ENCODE measurements around the gene RFC1. TPM values are rescaled to one million over a fixed set of nuclear protein-coding genes. Genes with fewer than 3 reads are reported as not detected.
"Not testable (repeated sequence)": the region's sequence is repeated elsewhere in the genome, so short reads cannot be mapped to it uniquely, and the experiment has no call there.

RFC1 gene
- total and polyA plus RNA-seq, 5 donors = 11.2 to 37.5 (median 33.5) TPM

- 93% methylated on average over 9 of the region's 9 CpGs for WGBS
- no peak for DNase-seq
These were observed 87.7 kb downstream of the RFC1 start for GRCh38 chr4:39278476-39278875.

DNA sequence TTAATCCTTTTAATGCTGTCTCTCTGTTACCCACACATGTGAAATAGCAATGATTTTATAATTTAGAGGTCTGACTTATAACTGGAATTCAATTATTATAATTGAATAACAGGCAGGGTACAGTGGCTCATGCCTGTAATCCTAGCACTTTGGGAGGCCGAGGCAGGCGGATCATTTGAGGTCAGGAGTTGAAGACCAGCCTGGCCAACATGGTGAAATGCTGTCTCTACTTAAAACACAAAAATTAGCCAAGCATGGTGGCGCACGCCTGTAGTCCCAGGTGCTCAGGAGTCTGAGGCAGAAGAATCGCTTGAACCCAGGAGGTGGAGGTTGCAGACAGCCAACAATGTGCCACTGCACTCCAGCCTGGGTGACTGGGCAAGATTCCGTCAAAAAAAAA, 88.5 kb downstream of the RFC1 start:
- H3K4me1 ChIP-seq (ENCODE audit: control insufficient read depth, insufficient read depth, low read length); H3K27me3 ChIP-seq (ENCODE audit: control insufficient read depth, insufficient read depth); DNase-seq; H3K9me3 ChIP-seq (ENCODE audit: control insufficient read depth, low read length); H3K4me3 ChIP-seq (ENCODE audit: low read length); intact Hi-C loops (cut with DNase I); H3K27ac ChIP-seq (ENCODE audit: low read length); ATAC-seq: not testable (repeated sequence)
- WGBS = 89% methylated on average over 6 of the region's 6 CpGs

More at GRCh38 chr4:39278476-39278875, 87.7 kb downstream of the RFC1 start:
- H3K4me1 ChIP-seq (ENCODE audit: control insufficient read depth, insufficient read depth, low read length) = no peaks in the 10 kb centered on the region
- no peak for ATAC-seq
- no peak overlapping the region for H3K27ac ChIP-seq (ENCODE audit: low read length)
- no peak overlapping the region for H3K4me3 ChIP-seq (ENCODE audit: low read length)
- no peaks in the 10 kb centered on the region for H3K9me3 ChIP-seq (ENCODE audit: control insufficient read depth, low read length)
- no peaks in the 10 kb centered on the region for H3K27me3 ChIP-seq (ENCODE audit: control insufficient read depth, insufficient read depth)
- intact Hi-C loops (cut with DNase I) = no loop called here

GRCh38 chr4:39274503-39274902, 91.7 kb downstream of the RFC1 start:
- ATAC-seq (no peak), DNase-seq (no peak)
- Histone ChIP-seq H3K27ac (ENCODE audit: low read length) (no peak overlapping the region), H3K4me3 (ENCODE audit: low read length) (no peak overlapping the region), H3K27me3 (ENCODE audit: control insufficient read depth, insufficient read depth) (no peaks in the 10 kb centered on the region), H3K9me3 (ENCODE audit: control insufficient read depth, low read length) (no peaks in the 10 kb centered on the region), H3K4me1 (ENCODE audit: control insufficient read depth, insufficient read depth, low read length) (no peaks in the 10 kb centered on the region)
- WGBS = 93% methylated on average over 4 of the region's 4 CpGs
- intact Hi-C loops (cut with DNase I) = no loop called here

- DNase-seq (no peak), ATAC-seq (no peak)
- H3K4me1 ChIP-seq (ENCODE audit: control insufficient read depth, insufficient read depth, low read length) = no peaks in the 10 kb centered on the region
- no peaks in the 10 kb centered on the region for H3K27me3 ChIP-seq (ENCODE audit: control insufficient read depth, insufficient read depth)
- intact Hi-C loops (cut with DNase I) = no loop called here
- H3K4me3 ChIP-seq (ENCODE audit: low read length) = no peak overlapping the region
- H3K9me3 ChIP-seq (ENCODE audit: control insufficient read depth, low read length) = no peaks in the 10 kb centered on the region
- WGBS = 87% methylated on average over 2 of the region's 2 CpGs
- H3K27ac ChIP-seq (ENCODE audit: low read length) = no peak overlapping the region
These were observed 102.3 kb downstream of the RFC1 start for GRCh38 chr4:39263895-39264294.

GRCh38 chr4:39259571-39260330, 106.4 kb downstream of the RFC1 start:
- no peaks in the 10 kb centered on the region for H3K4me1 ChIP-seq (ENCODE audit: control insufficient read depth, insufficient read depth, low read length)
- no peak for ATAC-seq
- no peak overlapping the region for H3K4me3 ChIP-seq (ENCODE audit: low read length)
- H3K9me3 ChIP-seq (ENCODE audit: control insufficient read depth, low read length) = no peaks in the 10 kb centered on the region
- no peak overlapping the region for H3K27ac ChIP-seq (ENCODE audit: low read length)
- intact Hi-C loops (cut with DNase I) = no loop called here
- no peaks in the 10 kb centered on the region for H3K27me3 ChIP-seq (ENCODE audit: control insufficient read depth, insufficient read depth)
- 95% methylated on average over 4 of the region's 4 CpGs for whole genome bisulfite sequencing
- no peak for DNase-seq

DNA sequence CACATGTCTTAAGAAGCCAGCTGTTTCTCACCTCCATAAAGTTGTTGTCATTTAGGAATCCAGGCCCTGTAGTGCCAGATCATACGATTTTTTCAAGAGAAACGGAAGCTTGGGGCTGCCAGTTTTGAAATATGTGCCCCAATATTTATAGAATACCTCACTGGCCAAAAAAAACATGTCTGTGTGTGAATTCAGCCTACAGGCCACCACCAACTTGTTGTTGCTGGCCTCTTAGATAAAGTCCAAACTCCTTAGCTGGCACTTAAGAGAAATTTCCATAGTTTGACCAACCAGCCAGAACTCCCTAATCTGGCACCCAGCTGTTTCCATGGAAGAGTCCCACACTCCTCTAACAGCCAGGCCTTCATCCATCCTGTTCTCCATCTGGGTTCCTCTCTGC, 109.7 kb downstream of the RFC1 start:
- DNase-seq = no peak
- intact Hi-C loops (cut with DNase I) = no loop called here
- Histone ChIP-seq H3K9me3 (ENCODE audit: control insufficient read depth, low read length) (no peaks in the 10 kb centered on the region), H3K27me3 (ENCODE audit: control insufficient read depth, insufficient read depth) (no peaks in the 10 kb centered on the region), H3K4me1 (ENCODE audit: control insufficient read depth, insufficient read depth, low read length) (no peaks in the 10 kb centered on the region), H3K4me3 (ENCODE audit: low read length) (no peak overlapping the region), H3K27ac (ENCODE audit: low read length) (no peak overlapping the region)
- peak in 1 of 2 donors; percentile 22 for ATAC-seq
- WGBS = 64% methylated on average over 2 of the region's 2 CpGs

DNA sequence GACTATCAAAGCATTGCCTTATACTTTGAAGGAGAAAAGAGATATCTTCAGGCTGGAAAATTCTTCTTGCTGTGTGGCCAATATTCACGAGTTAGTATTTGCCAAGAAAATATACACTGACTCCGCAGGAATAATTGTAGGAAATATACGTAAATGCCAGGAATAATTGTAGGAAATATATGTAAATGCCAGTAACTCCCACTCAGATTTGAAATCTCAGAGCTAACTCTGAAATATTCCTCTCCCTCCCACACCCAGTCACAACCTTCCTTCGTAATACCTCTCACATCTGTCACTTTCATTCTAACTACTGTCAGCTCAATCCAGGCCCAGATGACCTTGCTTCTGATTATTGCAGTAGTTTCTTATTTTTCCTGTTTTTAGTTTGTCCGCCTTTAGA, 110.3 kb downstream of the RFC1 start:
- Histone ChIP-seq H3K4me3 (ENCODE audit: low read length) (no peak overlapping the region), H3K9me3 (ENCODE audit: control insufficient read depth, low read length) (no peaks in the 10 kb centered on the region), H3K27ac (ENCODE audit: low read length) (no peak overlapping the region), H3K27me3 (ENCODE audit: control insufficient read depth, insufficient read depth) (no peaks in the 10 kb centered on the region), H3K4me1 (ENCODE audit: control insufficient read depth, insufficient read depth, low read length) (no peaks in the 10 kb centered on the region)
- DNase-seq (no peak), ATAC-seq (no peak)
- 64% methylated on average over 5 of the region's 5 CpGs for WGBS
- intact Hi-C loops (cut with DNase I) = no loop called here

DNA sequence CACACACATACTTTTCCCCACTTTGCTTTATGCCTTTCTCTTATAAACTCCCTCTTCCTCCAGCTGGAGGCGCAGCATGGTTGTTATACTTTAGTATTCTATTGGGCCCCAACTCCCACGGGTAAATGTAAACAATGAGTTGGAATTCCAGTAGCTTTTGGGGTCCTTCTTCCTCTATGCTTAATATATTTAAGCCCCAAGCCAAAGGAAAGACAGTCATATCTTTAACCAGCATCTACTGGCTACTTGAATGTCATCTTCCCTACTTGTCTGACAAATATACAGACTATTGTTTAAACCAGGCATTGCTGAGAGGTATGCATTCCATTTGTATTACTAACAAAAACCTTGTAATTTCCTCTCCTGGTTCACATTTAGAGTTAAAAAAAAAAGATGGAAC, 110.9 kb downstream of the RFC1 start:
- H3K9me3 ChIP-seq (ENCODE audit: control insufficient read depth, low read length) = no peaks in the 10 kb centered on the region
- no peak overlapping the region for H3K27ac ChIP-seq (ENCODE audit: low read length)
- no peaks in the 10 kb centered on the region for H3K4me1 ChIP-seq (ENCODE audit: control insufficient read depth, insufficient read depth, low read length)
- DNase-seq (no peak), ATAC-seq (peak in 1 of 2 donors; percentile 29)
- 53% methylated on average over 2 of the region's 2 CpGs for WGBS
- H3K27me3 ChIP-seq (ENCODE audit: control insufficient read depth, insufficient read depth) = no peaks in the 10 kb centered on the region
- intact Hi-C loops (cut with DNase I) = no loop called here
- H3K4me3 ChIP-seq (ENCODE audit: low read length) = no peak overlapping the region

DNA sequence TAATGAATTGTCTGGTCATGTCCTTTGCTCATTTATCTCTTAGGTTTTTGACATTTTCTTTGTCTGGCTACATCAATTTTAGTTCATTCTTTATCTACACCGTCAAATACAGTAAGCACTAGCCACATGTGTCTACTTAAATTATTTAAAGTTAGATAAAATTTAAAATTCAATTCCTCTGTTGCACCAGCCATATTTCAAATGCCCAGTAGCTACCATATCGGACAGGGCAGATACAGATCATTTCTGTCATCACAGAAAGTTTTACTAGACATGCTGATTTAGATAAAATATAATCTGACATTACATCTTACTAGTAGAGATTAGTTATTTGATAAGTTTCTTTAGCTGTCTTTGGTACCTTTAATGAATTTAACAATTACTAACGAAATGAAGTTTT, 122.7 kb downstream of the RFC1 start:
- intact Hi-C loops (cut with DNase I) = no loop called here
- Histone ChIP-seq H3K27ac (ENCODE audit: low read length) (no peak overlapping the region), H3K4me1 (ENCODE audit: control insufficient read depth, insufficient read depth, low read length) (no peaks in the 10 kb centered on the region), H3K27me3 (ENCODE audit: control insufficient read depth, insufficient read depth) (no peaks in the 10 kb centered on the region), H3K9me3 (ENCODE audit: control insufficient read depth, low read length) (no peaks in the 10 kb centered on the region), H3K4me3 (ENCODE audit: low read length) (no peak overlapping the region)
- 91% methylated on average over 3 of the region's 3 CpGs for WGBS
- no peak for ATAC-seq
- DNase-seq = no peak

Small RNAs within 50 kb of the gene (microRNA-seq; reads per million reads assigned to microRNA genes)
- gene MIR5591 = 0 reads per million in 2 donors

Other genes with a start within 250 kb of the RFC1 start
- 10 to 100 TPM; 10.9 to 18.0 (median 13.6) TPM for gene WDR19, start 183.8 kb downstream of the RFC1 start, total RNA-seq
- gene WDR19, start 183.8 kb downstream of the RFC1 start, polyA plus RNA-seq = 9.6 TPM
- gene KLB, start 40.6 kb upstream of the RFC1 start, total RNA-seq = under 1 TPM; 0.03 to 0.28 (median 0.06) TPM
- 0.32 TPM for gene KLB, start 40.6 kb upstream of the RFC1 start, polyA plus RNA-seq
- 1,000 to 10,000 TPM in 1 of 4 donors, 100 to 1,000 TPM in 3; 708 to 1,060 (median 846) TPM for gene RPL9, start 92.6 kb upstream of the RFC1 start, total RNA-seq
- 1,288 TPM for gene RPL9, start 92.6 kb upstream of the RFC1 start, polyA plus RNA-seq
- gene LIAS, start 92.7 kb upstream of the RFC1 start, total RNA-seq = 10 to 100 TPM; 10.4 to 22.2 (median 18.3) TPM
- 23.6 TPM for gene LIAS, start 92.7 kb upstream of the RFC1 start, polyA plus RNA-seq
- gene UGDH, start 161.1 kb upstream of the RFC1 start, total RNA-seq = 10 to 100 TPM; 18.0 to 33.1 (median 22.6) TPM
- gene UGDH, start 161.1 kb upstream of the RFC1 start, polyA plus RNA-seq = 5.1 TPM

All from right cardiac atrium (tissue), 5 donors.